ENCODE measurements around the gene ESPN.

DNA sequence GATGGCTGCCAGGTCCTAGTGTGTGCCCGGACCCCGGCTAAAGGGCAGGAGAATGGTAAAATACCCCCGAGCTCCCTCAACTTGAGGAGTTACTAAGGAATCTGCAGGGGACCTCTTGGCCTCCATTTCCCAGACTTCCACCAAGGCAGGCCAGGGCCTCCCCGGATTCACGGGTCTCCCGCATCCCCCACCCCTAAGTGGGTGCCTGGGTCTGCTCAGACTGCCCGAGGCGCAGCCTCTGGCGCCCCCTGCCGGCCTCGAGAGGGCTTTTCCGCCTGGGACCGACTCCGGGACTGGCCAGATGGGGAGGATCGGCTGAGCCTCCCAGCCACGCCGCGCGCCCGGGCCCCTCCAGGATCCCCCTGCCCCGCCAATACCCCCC, 65.2 kb downstream of the ESPN start:
- TF ChIP-seq POLR2A (IDR thresholded peaks at IDR 0.05; ENCODE audit: low read depth, low read length) = no peak
- TF ChIP-seq PAX5 (IDR thresholded peaks at IDR 0.05; ENCODE audit: insufficient read depth, low read length, severe bottlenecking) = no peak
- no peak for TF ChIP-seq TAF1 (IDR thresholded peaks at IDR 0.05; ENCODE audit: low read depth, low read length)
- TF ChIP-seq POLR2AphosphoS5 (IDR thresholded peaks at IDR 0.05; ENCODE audit: low read depth, low read length) = no peak
- no peak for TF ChIP-seq SPI1 (IDR thresholded peaks at IDR 0.05; ENCODE audit: low read depth, low read length)
- no peak for TF ChIP-seq POU2F2 (IDR thresholded peaks at IDR 0.05; ENCODE audit: low read depth, low read length)

All from GM12891 (cell line).